ENCODE data around the gene CYP4F3. TPM values are rescaled to one million over a fixed set of nuclear protein-coding genes. Genes with fewer than 3 reads are reported as not detected.

Gene CYP4F3
- total RNA-seq, 1 donor from 2014 or later: not detected

- H3K27me3 Mint-ChIP-seq: peaks cover 19% of the 10 kb centered on the region
- CTCF ChIA-PET: no interaction called here
- H3K9me3 Mint-ChIP-seq: no peaks in the 10 kb centered on the region
- DNase-seq: no peak
- no peak overlapping the region for H3K27ac Mint-ChIP-seq
- POLR2A ChIA-PET: interaction anchor here (0.6 kb wide), 2 partner anchors 7 to 12 kb away, joined by 4 read pairs; partner anchors contain the start of gene CYP4F3
- H3K4me3 Mint-ChIP-seq: no peak overlapping the region
- no peaks in the 10 kb centered on the region for H3K36me3 Mint-ChIP-seq (ENCODE audit: low read depth)
- TF ChIP-seq CTCF (IDR thresholded peaks at IDR 0.05): no peak
- intact Hi-C loops (cut with micrococcal nuclease): no loop called here
- H3K4me1 Mint-ChIP-seq: peaks cover 11% of the 10 kb centered on the region
- ATAC-seq (ENCODE audit: low read depth): no peak
Measured at GRCh38 chr19:15633082-15633835, 7.4 kb upstream of the CYP4F3 start.

DNA sequence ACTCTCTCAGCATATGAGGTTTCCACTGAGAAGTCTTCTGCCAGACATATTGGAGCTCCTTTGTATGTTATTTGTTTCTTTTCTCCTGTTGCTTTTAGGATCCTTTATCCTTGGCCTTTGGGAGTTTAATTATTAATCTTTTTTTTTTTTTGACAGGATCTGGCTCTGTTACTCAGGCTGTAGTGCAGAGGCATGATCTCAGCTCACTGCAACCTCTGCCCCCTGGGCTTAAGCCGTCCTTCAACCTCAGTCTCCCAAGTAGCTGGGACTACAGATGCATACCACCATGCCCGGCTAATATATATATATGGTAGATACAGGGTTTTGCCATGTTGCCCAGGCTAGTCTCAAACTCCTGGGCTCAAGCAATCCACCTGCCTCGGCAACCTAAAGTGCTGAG, 6.6 kb upstream of the CYP4F3 start:
- CTCF ChIA-PET: no interaction called here
- Mint-ChIP-seq H3K27ac (no peak overlapping the region), H3K36me3 (ENCODE audit: low read depth) (no peaks in the 10 kb centered on the region), H3K4me1 (peaks cover 11% of the 10 kb centered on the region), H3K4me3 (no peak overlapping the region), H3K9me3 (no peaks in the 10 kb centered on the region), H3K27me3 (peaks cover 19% of the 10 kb centered on the region)
- ATAC-seq (ENCODE audit: low read depth) (no peak), DNase-seq (no peak)
- intact Hi-C loops (cut with micrococcal nuclease): no loop called here
- no peak for TF ChIP-seq CTCF (IDR thresholded peaks at IDR 0.05)
- POLR2A ChIA-PET: interaction anchor here (0.6 kb wide), 1 partner anchor 12 kb away, joined by 4 read pairs; no protein-coding TSS in a partner anchor

- CTCF ChIA-PET: no interaction called here
- Mint-ChIP-seq H3K27me3 (peaks cover 16% of the 10 kb centered on the region), H3K36me3 (ENCODE audit: low read depth) (no peaks in the 10 kb centered on the region), H3K4me3 (no peak overlapping the region), H3K4me1 (peaks cover 11% of the 10 kb centered on the region), H3K27ac (no peak overlapping the region), H3K9me3 (no peaks in the 10 kb centered on the region)
- intact Hi-C loops (cut with micrococcal nuclease): no loop called here
- DNase-seq (no peak), ATAC-seq (ENCODE audit: low read depth) (no peak)
- TF ChIP-seq CTCF (IDR thresholded peaks at IDR 0.05): no peak
- POLR2A ChIA-PET: no interaction called here
Measured at GRCh38 chr19:15635016-15635805, 5.5 kb upstream of the CYP4F3 start.

GRCh38 chr19:15636026-15636425, 4.7 kb upstream of the CYP4F3 start:
- DNase-seq: no peak
- TF ChIP-seq CTCF (IDR thresholded peaks at IDR 0.05): no peak
- Mint-ChIP-seq H3K4me3 (no peak overlapping the region), H3K27ac (no peak overlapping the region), H3K36me3 (ENCODE audit: low read depth) (no peaks in the 10 kb centered on the region), H3K9me3 (no peaks in the 10 kb centered on the region), H3K27me3 (peaks cover 10% of the 10 kb centered on the region), H3K4me1 (peaks cover 11% of the 10 kb centered on the region)
- intact Hi-C loops (cut with micrococcal nuclease): no loop called here
- no peak for ATAC-seq (ENCODE audit: low read depth)
- CTCF ChIA-PET: no interaction called here
- POLR2A ChIA-PET: no interaction called here

DNA sequence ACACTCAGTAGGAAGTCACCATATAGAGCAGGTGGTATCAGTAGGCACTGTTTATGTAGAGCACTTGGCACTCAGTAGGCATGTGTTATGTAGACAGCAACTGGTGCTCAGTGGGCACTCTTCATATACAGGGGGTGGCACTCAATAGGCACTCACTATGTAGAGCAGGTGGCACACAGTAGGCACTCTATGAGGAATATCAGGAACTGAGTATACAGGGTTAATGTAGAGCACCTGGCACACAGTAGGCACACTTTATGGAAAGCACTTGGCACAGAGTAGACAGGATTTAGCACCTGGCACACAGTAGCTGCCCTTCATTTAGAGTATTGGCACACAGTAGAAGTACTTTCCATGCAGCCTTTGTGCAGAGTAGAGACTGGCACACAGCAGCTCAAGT, 1.1 kb upstream of the CYP4F3 start:
- ChIA-PET POLR2A (no interaction called here), CTCF (no interaction called here)
- Mint-ChIP-seq H3K36me3 (ENCODE audit: low read depth) (no peaks in the 10 kb centered on the region), H3K27ac (no peak overlapping the region), H3K27me3 (peaks cover 10% of the 10 kb centered on the region), H3K4me1 (peaks cover 4% of the 10 kb centered on the region), H3K4me3 (no peak overlapping the region), H3K9me3 (no peaks in the 10 kb centered on the region)
- no peak for DNase-seq
- TF ChIP-seq CTCF (IDR thresholded peaks at IDR 0.05): no peak
- no peak for ATAC-seq (ENCODE audit: low read depth)
- intact Hi-C loops (cut with micrococcal nuclease): no loop called here
